HepG2 (cell line): Measurements from ENCODE around the gene CHMP6. TPM values are rescaled to one million over a fixed set of nuclear protein-coding genes. Genes with fewer than 3 reads are reported as not detected.

ENCODE experiments used
- CENPT ChIP-seq: sonication (generic); formaldehyde crosslinking; IDR thresholded peaks from 2 replicates; pipeline ENCODE4 v1.8.0; 2022; ENCODE audit warnings: low read depth, mild to moderate bottlenecking, moderate library complexity, missing genetic modification reagents
- ELF3 ChIP-seq: IDR thresholded peaks from 2 replicates; pipeline ENCODE4 v1.6.1; 2016; ENCODE audit warnings: missing genetic modification reagents, missing compliant biosample characterization
- GPN1 ChIP-seq: sonication (generic); formaldehyde crosslinking; IDR thresholded peaks from 2 replicates; pipeline ENCODE4 v1.5.1; 2020; ENCODE audit warnings: missing genetic modification reagents, borderline replicate concordance
- JARID2 ChIP-seq: sonication (generic); formaldehyde crosslinking; IDR thresholded peaks from 2 replicates; pipeline ENCODE4 v1.8.1; 2023; ENCODE audit warnings: missing genetic modification reagents, inconsistent platforms; ENCODE audit not compliant: insufficient replicate concordance
- RBFOX2 ChIP-seq: fragments of 200-400 bp; formaldehyde crosslinking; IDR thresholded peaks from 2 replicates; pipeline ENCODE4 v1.6.1; 2017; ENCODE audit warnings: low read depth, mild to moderate bottlenecking, low read length
- SCMH1 ChIP-seq: sonication (generic); formaldehyde crosslinking; IDR thresholded peaks from 2 replicates; pipeline ENCODE4 v1.9.0; 2021; ENCODE audit warnings: missing genetic modification reagents, mild to moderate bottlenecking, borderline replicate concordance
- STAT5B ChIP-seq: sonication (generic); formaldehyde crosslinking; IDR thresholded peaks from 2 replicates; pipeline ENCODE4 v1.4.0; 2020; ENCODE audit warnings: missing genetic modification reagents
- XRCC5 ChIP-seq: fragments of 200-400 bp; formaldehyde crosslinking; optimal IDR thresholded peaks from 2 replicates; pipeline ENCODE3; 2017; ENCODE audit warnings: mild to moderate bottlenecking, low read length
- ZNF282 ChIP-seq: fragments of 450-650 bp; IDR thresholded peaks from 2 replicates; pipeline ENCODE4 v1.6.1; 2018; ENCODE audit not compliant: partially characterized antibody
- ZNF317 ChIP-seq: sonication (generic); formaldehyde crosslinking; IDR thresholded peaks from 2 replicates; pipeline ENCODE4 v1.5.0; 2020; ENCODE audit warnings: mild to moderate bottlenecking, missing genetic modification reagents
- ZNF605 ChIP-seq: sonication (generic); formaldehyde crosslinking; IDR thresholded peaks from 2 replicates; pipeline ENCODE4 v1.8.0; 2022; ENCODE audit warnings: mild to moderate bottlenecking, missing genetic modification reagents
- ZNF644 ChIP-seq: IDR thresholded peaks from 2 replicates; pipeline ENCODE4 v1.6.1; 2016; ENCODE audit warnings: low read depth
- ZNF713 ChIP-seq: sonication (generic); formaldehyde crosslinking; IDR thresholded peaks from 2 replicates; pipeline ENCODE4 v1.4.0; 2020; ENCODE audit warnings: mild to moderate bottlenecking, missing genetic modification reagents
- ZNF75D ChIP-seq: sonication (generic); formaldehyde crosslinking; IDR thresholded peaks from 2 replicates; pipeline ENCODE4 v1.8.1; 2023; ENCODE audit warnings: missing genetic modification reagents, mild to moderate bottlenecking, borderline replicate concordance
- ZNF777 ChIP-seq: sonication (generic); formaldehyde crosslinking; IDR thresholded peaks from 2 replicates; pipeline ENCODE4 v1.4.0; 2020; ENCODE audit warnings: missing genetic modification reagents
- ZNF790 ChIP-seq: sonication (generic); formaldehyde crosslinking; IDR thresholded peaks from 2 replicates; pipeline ENCODE4 v1.8.0; 2022; ENCODE audit warnings: missing genetic modification reagents, mild to moderate bottlenecking, borderline replicate concordance
- ZSCAN30 ChIP-seq: sonication (generic); formaldehyde crosslinking; IDR thresholded peaks from 2 replicates; pipeline ENCODE4 v1.5.0; 2020; ENCODE audit warnings: mild to moderate bottlenecking, missing genetic modification reagents
- polyA plus RNA-seq, 8 experiments: library from polyadenylated mRNA; depleted of rRNA in 3 of 8; stranded (reverse) in 7 of 8; unstranded in 1 of 8; fragments of >200 nt; fragmentation: Illumina TruSeq in 4 of 8; extraction: Trizol in 4 of 8; gene quantifications; 2 replicates each; pipeline versions ENCODE4 v1.2.1 to v1.2.3, GENCODE V29; 2011 to 2016; ENCODE audit warnings: low read depth in 4 of 8, missing spikeins in 1 of 8, mixed read lengths in 1 of 8; ENCODE audit not compliant: insufficient read depth in 1 of 8
- total RNA-seq, 5 experiments: library from RNA; depleted of rRNA; stranded (reverse); fragments of >200 nt; fragmentation: Illumina TruSeq; extraction: Trizol; gene quantifications; 2 replicates each; pipeline ENCODE4 v1.2.3, GENCODE V29; 2016; ENCODE audit warnings: low read depth in 1 of 5
- TF ChIP-seq, protein P1 (sequence below): IDR thresholded peaks from 2 replicates; pipeline ENCODE4 v1.6.1; 2012; ENCODE audit warnings: low read depth, low read length, improper control_type of control experiment
- TF ChIP-seq, protein P2 (sequence below), 2 experiments: IDR thresholded peaks; 2 replicates each; pipeline ENCODE4 v1.6.1; 2011 to 2012; ENCODE audit warnings: low read length in 2 of 2, borderline replicate concordance in 1 of 2, low read depth in 1 of 2, mild to moderate bottlenecking in 1 of 2, moderate library complexity in 1 of 2
- TF ChIP-seq, protein P3 (sequence below): sonication (generic); formaldehyde crosslinking; IDR thresholded peaks from 2 replicates; pipeline ENCODE4 v1.4.0; 2020; ENCODE audit warnings: missing genetic modification reagents
- TF ChIP-seq, protein P4 (sequence below): sonication (generic); formaldehyde crosslinking; IDR thresholded peaks from 2 replicates; pipeline ENCODE4 v1.4.0; 2020; ENCODE audit warnings: missing genetic modification reagents
- TF ChIP-seq, protein P5 (sequence below): sonication (generic); IDR thresholded peaks from 2 replicates; pipeline ENCODE4 v1.6.1; 2016; ENCODE audit warnings: low read depth, borderline replicate concordance

CHMP6 gene
- total and polyA plus RNA-seq, 2 of the 13 experiments (the other 11 are each of a cell fraction or from before 2014, with no cell fraction given) = 11.1 to 24.2 TPM

DNA sequence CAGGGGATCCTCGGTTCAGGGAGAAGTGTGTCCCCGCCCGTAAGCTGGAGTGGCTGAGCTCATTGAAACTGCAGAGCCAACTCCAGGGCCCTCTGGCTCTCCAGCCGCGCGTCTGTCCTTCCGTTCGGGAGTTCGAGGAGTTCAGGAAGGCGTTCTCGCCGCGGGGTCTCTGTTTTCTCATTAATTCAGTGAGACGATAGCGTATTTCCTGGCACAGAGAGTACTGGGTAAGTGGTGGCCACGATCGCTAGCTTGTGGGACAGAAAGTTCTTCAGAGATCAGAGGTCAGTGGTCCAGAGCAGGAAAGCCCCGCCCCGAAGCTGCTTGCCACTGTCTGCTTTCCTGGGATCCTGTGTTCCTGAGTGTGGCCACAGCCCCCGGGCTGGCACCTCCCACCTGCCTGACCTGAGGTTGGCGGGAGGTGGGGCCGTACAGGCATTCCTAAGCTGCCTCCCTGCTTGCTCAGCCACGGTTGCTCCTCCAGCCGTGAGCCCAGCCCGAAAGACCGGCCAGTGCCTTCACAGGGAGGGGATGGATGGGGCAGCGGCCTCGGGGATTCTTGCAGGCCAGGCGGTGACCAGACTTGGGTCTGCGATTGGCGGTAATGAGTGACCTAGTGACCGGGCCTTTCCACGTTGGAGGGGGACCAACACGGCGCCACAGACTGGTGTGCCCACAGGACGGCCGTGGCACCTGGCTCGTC lies 52.2 kb downstream of the CHMP6 start (continued):
- TF ChIP-seq ELF3 (peak; percentile 70; the same call in 1 of the 2 replicates), ZNF713 (0 out of 2 replicates have a peak, but pooled peaks have one; percentile 75), RBFOX2 (no peak; the same call in none of the 2 replicates), STAT5B (no peak), GPN1 (no peak; the same call in 1 of the 2 replicates), ZNF605 (CRISPR knock-in tag) (peak; percentile 88), ZNF317 (CRISPR knock-in tag) (no peak), CENPT (CRISPR knock-in tag) (0 out of 2 replicates have a peak, but pooled peaks have one; percentile 53), JARID2 (CRISPR knock-in tag) (no peak), ZSCAN30 (no peak), SCMH1 (CRISPR knock-in tag) (no peak), XRCC5 (peak; percentile 74), ZNF777 (0 out of 2 replicates have a peak, but pooled peaks have one; percentile 23), ZNF790 (no peak), ZNF75D (CRISPR knock-in tag) (no peak), ZNF282 (no peak), ZNF644 (CRISPR knock-in tag) (peak; percentile 29; the same call in 1 of the 2 replicates)
- TF ChIP-seq, protein P1, sequence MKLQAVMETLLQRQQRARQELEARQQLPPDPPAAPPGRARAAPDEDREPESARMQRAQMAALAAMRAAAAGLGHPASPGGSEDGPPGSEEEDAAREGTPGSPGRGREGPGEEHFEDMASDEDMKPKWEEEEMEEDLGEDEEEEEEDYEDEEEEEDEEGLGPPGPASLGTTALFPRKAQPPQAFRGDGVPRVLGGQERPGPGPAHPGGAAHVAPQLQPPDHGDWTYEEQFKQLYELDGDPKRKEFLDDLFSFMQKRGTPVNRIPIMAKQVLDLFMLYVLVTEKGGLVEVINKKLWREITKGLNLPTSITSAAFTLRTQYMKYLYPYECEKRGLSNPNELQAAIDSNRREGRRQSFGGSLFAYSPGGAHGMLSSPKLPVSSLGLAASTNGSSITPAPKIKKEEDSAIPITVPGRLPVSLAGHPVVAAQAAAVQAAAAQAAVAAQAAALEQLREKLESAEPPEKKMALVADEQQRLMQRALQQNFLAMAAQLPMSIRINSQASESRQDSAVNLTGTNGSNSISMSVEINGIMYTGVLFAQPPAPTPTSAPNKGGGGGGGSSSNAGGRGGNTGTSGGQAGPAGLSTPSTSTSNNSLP = no peak
- TF ChIP-seq, protein P2, sequence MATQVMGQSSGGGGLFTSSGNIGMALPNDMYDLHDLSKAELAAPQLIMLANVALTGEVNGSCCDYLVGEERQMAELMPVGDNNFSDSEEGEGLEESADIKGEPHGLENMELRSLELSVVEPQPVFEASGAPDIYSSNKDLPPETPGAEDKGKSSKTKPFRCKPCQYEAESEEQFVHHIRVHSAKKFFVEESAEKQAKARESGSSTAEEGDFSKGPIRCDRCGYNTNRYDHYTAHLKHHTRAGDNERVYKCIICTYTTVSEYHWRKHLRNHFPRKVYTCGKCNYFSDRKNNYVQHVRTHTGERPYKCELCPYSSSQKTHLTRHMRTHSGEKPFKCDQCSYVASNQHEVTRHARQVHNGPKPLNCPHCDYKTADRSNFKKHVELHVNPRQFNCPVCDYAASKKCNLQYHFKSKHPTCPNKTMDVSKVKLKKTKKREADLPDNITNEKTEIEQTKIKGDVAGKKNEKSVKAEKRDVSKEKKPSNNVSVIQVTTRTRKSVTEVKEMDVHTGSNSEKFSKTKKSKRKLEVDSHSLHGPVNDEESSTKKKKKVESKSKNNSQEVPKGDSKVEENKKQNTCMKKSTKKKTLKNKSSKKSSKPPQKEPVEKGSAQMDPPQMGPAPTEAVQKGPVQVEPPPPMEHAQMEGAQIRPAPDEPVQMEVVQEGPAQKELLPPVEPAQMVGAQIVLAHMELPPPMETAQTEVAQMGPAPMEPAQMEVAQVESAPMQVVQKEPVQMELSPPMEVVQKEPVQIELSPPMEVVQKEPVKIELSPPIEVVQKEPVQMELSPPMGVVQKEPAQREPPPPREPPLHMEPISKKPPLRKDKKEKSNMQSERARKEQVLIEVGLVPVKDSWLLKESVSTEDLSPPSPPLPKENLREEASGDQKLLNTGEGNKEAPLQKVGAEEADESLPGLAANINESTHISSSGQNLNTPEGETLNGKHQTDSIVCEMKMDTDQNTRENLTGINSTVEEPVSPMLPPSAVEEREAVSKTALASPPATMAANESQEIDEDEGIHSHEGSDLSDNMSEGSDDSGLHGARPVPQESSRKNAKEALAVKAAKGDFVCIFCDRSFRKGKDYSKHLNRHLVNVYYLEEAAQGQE (IDR thresholded peaks at IDR 0.05; ENCODE audit: borderline replicate concordance in 1 of 2, low read depth in 1 of 2, low read length in 2 of 2) = no peak
- TF ChIP-seq, protein P3, sequence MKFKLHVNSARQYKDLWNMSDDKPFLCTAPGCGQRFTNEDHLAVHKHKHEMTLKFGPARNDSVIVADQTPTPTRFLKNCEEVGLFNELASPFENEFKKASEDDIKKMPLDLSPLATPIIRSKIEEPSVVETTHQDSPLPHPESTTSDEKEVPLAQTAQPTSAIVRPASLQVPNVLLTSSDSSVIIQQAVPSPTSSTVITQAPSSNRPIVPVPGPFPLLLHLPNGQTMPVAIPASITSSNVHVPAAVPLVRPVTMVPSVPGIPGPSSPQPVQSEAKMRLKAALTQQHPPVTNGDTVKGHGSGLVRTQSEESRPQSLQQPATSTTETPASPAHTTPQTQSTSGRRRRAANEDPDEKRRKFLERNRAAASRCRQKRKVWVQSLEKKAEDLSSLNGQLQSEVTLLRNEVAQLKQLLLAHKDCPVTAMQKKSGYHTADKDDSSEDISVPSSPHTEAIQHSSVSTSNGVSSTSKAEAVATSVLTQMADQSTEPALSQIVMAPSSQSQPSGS (CRISPR knock-in tag) = peak; percentile 52; the same call in 1 of the 2 replicates
- TF ChIP-seq, protein P4, sequence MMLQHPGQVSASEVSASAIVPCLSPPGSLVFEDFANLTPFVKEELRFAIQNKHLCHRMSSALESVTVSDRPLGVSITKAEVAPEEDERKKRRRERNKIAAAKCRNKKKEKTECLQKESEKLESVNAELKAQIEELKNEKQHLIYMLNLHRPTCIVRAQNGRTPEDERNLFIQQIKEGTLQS (CRISPR knock-in tag) = peak; percentile 80
- TF ChIP-seq, protein P5, sequence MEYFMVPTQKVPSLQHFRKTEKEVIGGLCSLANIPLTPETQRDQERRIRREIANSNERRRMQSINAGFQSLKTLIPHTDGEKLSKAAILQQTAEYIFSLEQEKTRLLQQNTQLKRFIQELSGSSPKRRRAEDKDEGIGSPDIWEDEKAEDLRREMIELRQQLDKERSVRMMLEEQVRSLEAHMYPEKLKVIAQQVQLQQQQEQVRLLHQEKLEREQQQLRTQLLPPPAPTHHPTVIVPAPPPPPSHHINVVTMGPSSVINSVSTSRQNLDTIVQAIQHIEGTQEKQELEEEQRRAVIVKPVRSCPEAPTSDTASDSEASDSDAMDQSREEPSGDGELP = peak; percentile 22; the same call in 1 of the 2 replicates
